HT1080 (cell line): ENCODE data around the gene HSD11B2. TPM values are rescaled to one million over a fixed set of nuclear protein-coding genes. Genes with fewer than 3 reads are reported as not detected.

Experiments
- DNase-seq: peaks from one replicate; pipeline ENCODE4 v3.0.0-alpha.2; 2015; ENCODE audit warnings: low read depth
- polyA plus RNA-seq, 2 experiments: library from polyadenylated mRNA; depleted of rRNA; stranded (reverse); fragments of >200 nt; gene quantifications; 2 replicates each; pipeline ENCODE4 v1.2.3, GENCODE V29; 2015
- total RNA-seq: library from RNA; depleted of rRNA; stranded (reverse); fragments of >200 nt; shearing (Covaris generic); gene quantifications from 2 replicates; pipeline ENCODE4 v1.2.3, GENCODE V29; 2014; rRNA removed

Gene HSD11B2
- 0.94 and 1.0 TPM in 2 replicates for total RNA-seq
- polyA plus RNA-seq (2015; cell fraction: cytosol; rRNA removed): 0.11 and 0.12 TPM in 2 replicates
- 0.47 and 1.1 TPM in 2 replicates for polyA plus RNA-seq (2015; cell fraction: nucleus; rRNA removed)

GRCh38 chr16:67430977-67431774 lies at the start of gene HSD11B2:
Gene HSD11B2, plus strand, starts transcription at chr16:67431121. Its CDS starts 128 bp downstream, at chr16:67431249.
- no peak for DNase-seq

GRCh38 chr16:67383284-67383683 lies 47.6 kb upstream of the HSD11B2 start:
- no peak for DNase-seq

- no peak for DNase-seq
These were observed 46.0 kb upstream of the HSD11B2 start for GRCh38 chr16:67384778-67385510.

- no peak for DNase-seq
These were observed 44.0 kb upstream of the HSD11B2 start for GRCh38 chr16:67386861-67387455.

GRCh38 chr16:67387479-67388079 lies 43.3 kb upstream of the HSD11B2 start:
- no peak for DNase-seq

GRCh38 chr16:67388191-67388590 lies 42.7 kb upstream of the HSD11B2 start:
- DNase-seq: no peak

GRCh38 chr16:67388591-67388990 lies 42.3 kb upstream of the HSD11B2 start:
- DNase-seq: no peak

GRCh38 chr16:67389911-67390815 lies 40.8 kb upstream of the HSD11B2 start:
- DNase-seq: no peak

GRCh38 chr16:67390816-67391423 lies 40.0 kb upstream of the HSD11B2 start:
- DNase-seq: no peak

- peak; percentile 19 for DNase-seq
These were observed 39.3 kb upstream of the HSD11B2 start for GRCh38 chr16:67391424-67392300.

- no peak for DNase-seq
These were observed 38.4 kb upstream of the HSD11B2 start for GRCh38 chr16:67392301-67393059.

GRCh38 chr16:67393111-67393787 lies 37.7 kb upstream of the HSD11B2 start, which contains the start of gene TPPP3:
Gene TPPP3, minus strand, starts transcription at chr16:67393498. Its CDS starts 2,387 bp downstream, at chr16:67391111.
- no peak for DNase-seq

GRCh38 chr16:67393788-67394154 lies 37.1 kb upstream of the HSD11B2 start:
- DNase-seq: no peak

- no peak for DNase-seq
These were observed 36.5 kb upstream of the HSD11B2 start for GRCh38 chr16:67394155-67395104.

- DNase-seq: no peak
These were observed 35.8 kb upstream of the HSD11B2 start for GRCh38 chr16:67395105-67395457.

- DNase-seq: no peak
These were observed 35.3 kb upstream of the HSD11B2 start for GRCh38 chr16:67395458-67396158.
